GM19395 (cell line): ENCODE data around the gene SCP2.

Experiments used
- ATAC-seq: cut with Tn5 transposase; IDR thresholded peaks from one replicate; pipeline ENCODE4 v1.9.1; 2021; ENCODE audit warnings: mild to moderate bottlenecking, moderate library complexity; ENCODE audit not compliant: unreplicated experiment

The SCP2 gene

DNA sequence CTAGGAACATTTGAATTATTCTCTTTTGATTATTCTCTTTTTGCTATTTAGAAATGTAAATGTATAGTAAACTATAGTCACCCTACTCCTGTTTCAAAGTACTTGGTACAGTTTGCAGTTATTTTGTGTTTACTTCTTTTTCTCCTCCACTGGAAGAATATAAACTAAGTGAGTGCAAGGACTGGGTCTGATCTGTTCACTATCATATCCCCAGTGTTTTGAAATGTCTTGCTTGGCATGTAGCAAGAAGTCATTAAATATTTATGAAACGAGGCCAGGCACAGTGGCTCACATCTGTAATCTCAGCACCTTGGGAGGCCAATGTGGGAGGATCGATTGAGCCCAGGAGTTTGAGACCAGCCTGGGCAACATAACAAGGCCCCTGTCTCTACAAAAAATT lies 99.2 kb downstream of the SCP2 start:
- no peak for ATAC-seq

DNA sequence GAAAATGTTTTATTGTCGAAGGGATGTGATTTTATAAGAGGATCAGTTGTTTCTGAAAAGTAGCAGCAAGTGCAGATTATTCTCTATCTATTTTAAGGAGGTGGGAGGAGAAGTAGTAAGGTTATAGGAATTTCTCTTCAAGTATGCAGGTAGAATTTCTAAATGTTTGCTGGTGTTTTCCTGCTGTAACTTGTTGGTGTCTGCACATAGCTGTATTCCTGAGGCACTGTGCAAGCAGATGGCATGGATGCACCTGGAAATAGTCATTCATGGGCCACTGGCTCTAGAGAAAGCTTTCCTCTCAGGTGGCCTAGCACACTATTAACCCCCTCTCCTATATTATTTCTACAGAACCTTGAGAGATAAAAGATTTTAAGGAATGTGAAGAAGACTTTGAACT lies 104.7 kb downstream of the SCP2 start:
- no peak for ATAC-seq

DNA sequence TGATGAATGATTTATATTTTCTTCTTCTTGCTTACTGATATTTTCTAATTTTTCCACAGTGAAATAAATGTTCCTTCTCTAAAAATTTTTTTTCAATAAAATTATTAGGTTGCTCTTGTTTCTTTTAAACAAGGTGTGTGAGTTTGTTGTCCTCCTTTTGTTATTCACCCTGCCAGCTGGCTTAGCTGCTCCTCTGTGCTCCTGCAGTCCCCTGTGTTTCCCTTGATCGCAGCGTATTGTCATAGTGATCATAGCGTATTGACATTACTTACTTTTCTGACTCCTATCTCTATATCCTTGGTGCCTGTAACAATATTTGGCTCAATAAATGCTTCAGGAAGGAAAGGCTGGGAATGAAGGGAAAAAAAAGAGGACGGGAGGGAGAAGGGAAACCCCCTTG lies 110.1 kb downstream of the SCP2 start:
- no peak for ATAC-seq

DNA sequence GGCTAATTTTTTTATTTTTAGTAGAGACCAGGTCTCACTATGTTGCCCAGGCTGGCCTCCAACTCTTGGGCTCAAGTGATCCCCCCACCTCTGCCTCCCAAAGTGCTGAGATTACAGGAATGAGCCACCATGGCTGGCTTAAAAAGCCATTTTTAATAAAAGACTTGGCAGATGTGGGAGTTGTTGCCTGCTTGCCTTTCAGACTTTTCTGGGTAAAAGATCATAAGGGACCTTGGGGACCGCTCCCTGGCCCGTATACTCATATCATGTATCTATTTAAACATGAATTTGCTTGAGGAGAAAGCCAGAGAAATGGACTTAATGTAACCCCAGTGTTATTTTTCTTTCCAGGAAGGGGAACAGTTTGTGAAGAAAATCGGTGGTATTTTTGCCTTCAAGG lies 111.5 kb downstream of the SCP2 start:
- no peak for ATAC-seq

DNA sequence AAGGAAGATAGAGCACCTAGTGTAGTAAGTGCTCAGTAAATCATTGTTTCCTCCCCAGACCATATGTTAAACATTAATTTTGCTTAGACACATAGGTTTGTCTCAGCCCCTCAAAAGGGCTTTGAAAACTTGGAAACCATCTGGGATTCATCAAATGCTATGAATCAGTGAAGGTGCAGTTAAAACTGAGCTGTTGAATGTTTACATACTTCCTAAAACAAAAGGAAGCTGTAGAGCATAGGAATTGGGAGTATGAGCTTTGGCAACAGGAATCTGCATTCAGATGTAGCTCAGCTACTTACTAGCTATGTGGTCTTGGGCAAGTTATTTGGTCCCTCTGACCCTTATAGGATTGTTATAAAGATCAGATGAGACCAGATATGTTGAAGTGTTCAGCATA lies 116.2 kb downstream of the SCP2 start:
- no peak for ATAC-seq

DNA sequence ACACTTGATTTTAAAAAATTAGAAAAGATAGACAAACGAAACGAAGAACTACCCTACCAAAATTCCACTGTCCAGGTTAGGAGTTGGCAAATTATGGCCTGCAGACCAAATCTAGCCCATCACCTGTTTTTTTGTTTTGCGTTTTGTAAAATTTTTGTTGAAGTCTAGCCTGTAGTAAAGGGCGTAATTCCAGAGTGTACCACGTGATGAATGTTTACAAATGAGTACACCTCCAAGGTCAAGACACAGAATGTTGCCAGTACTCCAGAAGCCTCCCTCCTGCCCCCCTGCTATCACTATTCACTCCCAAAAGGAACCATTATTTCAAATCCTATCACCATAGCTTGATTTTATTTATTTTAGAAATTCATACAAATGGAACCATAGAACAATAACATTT lies 117.8 kb downstream of the SCP2 start:
- no peak for ATAC-seq

DNA sequence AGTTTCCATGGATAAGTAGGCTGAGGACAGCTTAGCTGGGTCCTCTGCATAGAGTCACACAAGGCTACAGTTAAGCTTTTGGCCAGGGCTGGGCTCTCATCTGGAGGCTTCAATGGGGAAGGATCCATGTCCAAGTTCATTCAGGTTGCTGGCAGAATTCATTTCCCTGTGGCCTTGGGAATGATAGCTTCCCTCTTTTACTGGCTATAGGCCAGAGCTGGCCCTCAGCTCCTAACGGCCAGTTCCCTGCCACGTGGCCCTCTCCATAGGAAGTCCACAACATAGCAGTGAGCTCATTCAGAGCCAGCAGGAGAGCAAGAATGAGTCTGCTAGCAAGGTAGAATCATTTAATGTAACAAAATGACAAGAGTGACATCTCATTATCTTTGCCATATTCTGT lies 119.9 kb downstream of the SCP2 start:
- no peak for ATAC-seq

DNA sequence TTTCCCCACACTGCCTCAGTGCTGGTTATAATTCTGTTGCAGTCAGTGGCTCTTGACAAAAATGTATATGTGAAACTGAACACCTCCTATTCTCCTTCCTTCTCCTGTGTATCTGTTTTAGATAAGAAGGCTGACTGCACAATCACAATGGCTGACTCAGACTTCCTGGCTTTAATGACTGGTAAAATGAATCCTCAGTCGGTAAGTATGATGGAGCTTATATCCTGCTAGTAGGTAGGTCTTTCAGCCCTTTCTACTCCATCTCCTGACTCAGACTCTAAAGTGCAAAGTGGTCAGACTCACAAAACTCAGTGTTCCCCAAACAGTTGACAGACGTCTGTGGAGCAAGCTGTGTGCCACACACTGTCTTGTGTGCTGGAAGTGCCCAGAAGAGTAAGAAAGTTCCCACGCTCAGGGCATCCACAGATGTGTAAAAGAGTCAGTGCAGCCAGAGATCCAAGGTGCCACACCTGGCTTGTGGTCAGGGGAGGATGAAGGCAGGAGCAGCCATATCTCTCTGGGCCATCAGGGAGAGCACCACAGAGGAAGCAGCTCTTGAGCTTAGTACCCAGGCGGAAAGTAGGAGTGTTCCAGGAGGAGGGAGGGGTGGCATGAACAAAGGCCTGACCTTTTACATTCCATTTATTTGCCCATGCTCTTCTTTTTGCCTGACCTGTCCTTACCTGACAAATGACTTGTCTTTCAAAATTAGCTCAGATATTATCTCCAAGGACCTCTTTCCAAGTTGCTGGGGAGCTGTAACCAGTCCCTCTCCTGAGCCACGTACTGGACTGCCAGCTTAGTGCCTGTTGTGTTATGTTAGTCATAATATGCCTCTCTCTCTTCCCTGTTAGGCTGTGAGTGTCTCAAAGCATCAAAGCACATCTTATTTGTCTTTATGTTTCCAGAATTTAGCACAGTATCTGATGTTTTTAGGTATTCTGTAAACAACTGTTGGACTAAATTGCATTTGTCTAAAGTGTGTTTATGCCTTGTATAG lies 121.0 kb downstream of the SCP2 start:
- no peak for ATAC-seq

DNA sequence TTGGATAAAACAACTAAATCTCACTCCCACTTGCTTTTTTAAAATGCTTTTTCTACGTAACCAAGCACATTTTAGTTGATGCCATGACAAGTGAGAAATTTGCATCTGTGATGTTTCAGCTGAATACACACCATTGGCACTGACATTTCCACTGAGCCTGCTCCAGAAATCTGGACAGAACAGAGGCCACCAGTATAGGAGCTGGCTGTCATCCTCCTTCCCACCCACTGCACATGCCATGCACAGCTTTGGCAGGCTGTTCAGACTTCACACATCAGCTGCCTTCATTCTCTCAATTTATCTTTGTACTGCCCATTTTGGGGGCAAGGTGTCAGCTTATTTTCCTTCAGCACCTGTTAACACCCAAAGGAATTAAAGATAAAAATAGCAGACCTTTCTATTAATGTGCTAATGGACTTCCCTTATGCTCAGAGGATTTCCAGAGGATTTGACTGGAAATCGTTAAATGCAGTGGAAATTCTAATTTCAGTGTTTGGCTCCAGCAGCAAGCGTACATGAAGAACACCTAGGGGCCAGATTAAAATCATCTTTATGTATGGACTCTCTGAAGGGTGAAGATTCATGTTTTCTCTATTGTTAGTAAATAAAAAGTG lies 122.0 kb downstream of the SCP2 start:
- ATAC-seq = no peak

DNA sequence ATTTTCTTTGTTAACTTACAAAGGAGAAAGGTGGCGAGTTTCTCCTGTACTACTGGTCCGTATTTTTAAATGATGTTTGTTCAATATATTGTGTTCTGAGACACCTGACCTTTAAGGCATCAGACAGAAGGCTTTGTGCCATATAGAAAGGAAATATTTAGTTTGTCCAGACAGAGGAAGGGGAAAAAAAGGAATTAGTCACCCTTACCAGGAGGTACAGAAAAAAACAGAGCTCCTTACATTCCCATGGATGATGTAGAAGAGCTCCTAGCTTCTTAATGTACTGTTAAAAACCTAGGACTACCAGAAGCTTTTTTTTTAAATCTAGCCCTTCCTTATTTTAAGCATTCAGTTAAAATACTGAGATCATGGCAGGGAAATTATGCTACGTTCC lies 122.5 kb downstream of the SCP2 start:
- no peak for ATAC-seq

DNA sequence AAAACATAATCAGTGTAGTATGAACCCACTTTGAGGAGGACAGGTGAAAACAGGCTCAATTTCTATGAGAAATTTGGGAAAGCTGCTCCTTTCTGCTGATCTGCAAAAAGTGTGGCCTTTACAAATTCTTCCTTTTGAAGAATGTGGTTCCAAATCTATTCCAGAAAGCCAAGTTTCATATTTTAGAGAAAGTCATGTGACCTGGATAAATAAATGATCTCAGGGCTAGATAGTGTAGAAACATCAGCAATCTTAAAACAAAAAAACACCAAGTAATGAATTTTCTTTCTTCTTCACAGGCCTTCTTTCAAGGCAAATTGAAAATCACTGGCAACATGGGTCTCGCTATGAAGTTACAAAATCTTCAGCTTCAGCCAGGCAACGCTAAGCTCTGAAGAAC lies 123.2 kb downstream of the SCP2 start:
- ATAC-seq = no peak

DNA sequence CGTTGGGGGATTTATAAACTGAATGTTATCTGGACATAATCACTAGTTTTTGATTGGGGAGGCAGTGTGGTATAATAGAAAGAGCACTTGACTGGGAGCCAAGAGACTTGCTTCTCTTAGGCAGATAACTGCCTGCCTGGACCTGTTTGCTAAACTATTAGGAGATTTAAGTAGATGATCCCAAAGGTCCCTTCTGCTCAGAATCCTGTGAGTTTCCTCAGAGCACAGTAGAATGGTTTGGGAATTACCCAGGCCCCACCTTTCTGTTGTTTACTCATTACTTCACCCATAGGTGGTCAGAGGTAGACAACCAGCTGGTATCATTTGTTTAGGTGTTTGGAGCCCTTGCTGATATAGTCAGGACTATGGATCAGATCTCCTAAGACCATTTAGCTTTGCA lies 124.6 kb downstream of the SCP2 start:
- ATAC-seq = no peak

DNA sequence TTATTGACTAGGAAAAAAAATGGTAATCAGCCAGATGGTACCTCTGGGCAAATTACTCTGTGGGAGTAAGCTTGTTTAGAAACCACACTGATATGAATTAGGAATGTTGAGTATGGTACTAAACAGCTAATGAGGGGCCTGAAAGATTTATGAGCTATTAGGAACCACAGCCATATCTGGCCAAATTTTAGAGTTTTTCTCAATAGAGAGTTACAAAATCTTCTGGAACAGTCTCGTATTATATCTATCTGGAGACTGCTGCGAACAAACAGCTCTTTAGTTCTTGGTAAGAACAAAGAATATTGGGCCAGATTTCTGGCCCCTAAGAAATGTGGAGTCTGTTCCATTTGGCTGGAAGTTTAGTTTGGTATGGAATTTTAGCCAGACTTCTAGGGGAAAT lies 130.1 kb downstream of the SCP2 start:
- no peak for ATAC-seq

DNA sequence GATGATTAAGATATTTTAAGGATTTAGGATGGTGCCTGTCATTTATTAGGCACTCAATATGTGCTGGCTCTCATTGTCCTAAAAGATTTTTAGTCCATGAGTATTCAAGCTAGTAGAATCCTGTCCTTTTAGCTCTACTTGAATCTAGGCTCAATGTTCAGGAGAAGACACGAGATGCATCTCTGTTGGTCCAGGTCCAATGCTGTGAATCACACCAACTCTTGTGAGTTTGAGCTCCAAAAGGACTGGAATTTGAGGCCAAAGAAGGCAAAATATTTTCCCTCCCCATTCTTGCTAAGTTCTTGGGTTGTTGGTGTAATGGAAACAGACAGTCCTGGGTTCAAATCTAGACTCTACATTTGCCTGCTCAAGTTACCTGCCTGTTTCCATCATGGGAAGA lies 133.5 kb downstream of the SCP2 start:
- no peak for ATAC-seq

DNA sequence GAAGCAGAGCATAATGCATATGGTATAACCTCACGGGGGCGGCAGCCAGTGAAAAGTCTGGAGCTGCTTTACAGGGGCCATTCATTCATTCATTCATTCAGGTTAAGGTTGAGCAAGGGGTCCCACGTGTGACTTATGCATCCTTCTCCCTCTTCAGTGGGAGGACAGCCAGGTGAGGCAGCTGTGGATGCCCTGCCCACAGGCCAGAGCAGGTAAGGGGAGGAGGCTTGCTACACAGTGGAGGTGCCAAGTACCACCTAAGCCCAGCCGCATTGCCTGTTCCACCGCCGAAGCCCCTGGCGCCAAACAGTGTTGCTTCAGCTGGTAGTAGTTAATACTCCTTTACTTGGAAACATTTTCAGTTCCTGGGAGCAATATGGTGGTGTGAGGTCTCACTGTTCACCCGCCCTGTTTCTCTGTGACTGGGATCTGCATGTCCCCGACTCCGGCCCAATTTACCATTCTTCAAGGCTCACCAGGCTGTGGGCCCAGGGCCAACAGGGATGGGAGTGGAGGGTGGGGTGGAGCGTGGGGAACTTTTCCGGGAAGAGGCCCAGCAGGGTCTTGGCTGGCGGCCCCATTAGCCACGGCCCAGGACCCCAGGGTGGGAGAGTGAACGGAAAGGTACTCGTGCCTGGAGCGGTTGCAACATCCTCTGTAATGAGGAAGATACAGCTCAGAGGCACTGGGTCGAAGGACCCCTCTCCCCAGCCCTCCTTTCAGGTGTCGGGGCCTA lies 134.2 kb downstream of the SCP2 start:
- no peak for ATAC-seq

DNA sequence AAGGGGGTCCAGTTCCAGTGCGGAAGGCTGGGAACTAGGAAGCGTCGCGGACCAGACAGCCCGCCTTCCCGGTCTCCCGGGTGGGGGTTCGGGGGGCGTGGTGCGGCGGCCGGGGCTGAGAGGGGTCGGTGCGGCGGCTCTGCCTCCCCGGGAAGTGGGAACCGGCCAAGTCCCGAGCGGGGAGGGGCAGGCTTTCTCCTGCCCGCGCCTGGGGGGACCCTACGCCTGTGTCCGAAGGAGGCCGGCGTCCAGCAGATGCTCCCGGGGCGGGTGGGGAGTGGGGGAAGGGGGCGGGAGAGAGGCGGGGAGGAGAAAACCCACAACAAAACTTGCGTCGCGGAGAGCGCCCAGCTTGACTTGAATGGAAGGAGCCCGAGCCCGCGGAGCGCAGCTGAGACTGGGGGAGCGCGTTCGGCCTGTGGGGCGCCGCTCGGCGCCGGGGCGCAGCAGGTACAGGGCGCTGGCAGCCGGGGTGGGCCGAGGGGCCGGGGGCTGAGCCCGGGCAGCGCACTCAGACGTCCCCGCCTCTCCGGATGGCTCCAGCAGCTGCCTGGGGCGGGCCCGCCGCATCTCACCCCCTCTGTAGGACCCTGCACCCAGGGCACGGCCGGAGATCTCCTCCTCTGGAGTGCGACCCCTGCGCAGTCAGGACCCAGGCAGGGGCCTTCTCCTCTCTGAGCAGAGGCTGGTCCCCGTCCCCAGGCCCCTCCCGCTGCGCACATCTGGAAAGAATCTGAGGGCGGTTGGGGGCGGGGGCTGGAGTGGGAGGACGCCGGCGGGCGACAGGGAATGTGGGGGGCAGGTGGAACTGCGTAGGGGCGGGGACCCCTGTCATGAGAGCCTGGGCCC lies 135.0 kb downstream of the SCP2 start, which contains the start of gene PODN:
Gene PODN (plus strand): TSS at position 355 of the 849 bp plus-strand sequence. CDS start 7,643 bp downstream, outside the sequence.
- no peak for ATAC-seq

DNA sequence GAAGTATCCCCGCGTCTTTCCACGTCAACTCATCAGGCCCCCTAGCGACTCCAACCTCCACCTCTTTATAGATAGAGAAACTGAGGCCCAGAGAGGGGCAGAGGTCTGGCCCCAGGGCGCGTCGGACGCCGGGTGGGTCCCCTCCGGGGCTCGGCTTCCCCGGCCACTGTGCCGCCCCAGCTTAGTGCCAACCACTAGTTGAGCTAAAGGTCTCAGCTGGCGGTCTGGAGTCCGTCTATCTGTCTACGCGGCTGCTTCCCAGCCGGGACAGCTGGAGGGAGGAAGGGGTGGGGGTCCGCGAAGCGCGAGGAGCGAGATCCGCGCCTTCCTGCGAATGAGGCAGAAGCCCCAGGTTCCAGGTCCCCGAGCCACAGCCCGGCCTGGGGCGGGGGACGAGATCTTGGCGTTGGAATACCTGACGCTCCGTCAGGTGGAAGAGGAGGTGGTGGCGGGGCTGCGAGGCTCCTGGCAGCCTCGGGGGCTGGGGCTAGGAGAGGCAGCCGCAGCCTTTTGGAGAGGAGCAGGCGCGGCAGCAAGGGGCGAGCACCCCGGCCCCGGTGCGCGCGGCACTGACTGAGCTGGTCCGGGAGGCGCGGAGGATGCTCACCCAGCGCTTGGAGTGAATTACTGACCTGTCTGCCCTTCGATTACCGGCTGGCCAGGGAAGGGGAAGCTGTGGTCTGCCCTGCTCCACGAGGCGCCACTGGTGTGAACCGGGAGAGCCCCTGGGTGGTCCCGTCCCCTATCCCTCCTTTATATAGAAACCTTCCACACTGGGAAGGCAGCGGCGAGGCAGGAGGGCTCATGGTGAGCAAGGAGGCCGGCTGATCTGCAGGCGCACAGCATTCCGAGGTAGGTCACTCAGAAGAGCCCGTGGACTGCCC lies 135.9 kb downstream of the SCP2 start:
- ATAC-seq = no peak

DNA sequence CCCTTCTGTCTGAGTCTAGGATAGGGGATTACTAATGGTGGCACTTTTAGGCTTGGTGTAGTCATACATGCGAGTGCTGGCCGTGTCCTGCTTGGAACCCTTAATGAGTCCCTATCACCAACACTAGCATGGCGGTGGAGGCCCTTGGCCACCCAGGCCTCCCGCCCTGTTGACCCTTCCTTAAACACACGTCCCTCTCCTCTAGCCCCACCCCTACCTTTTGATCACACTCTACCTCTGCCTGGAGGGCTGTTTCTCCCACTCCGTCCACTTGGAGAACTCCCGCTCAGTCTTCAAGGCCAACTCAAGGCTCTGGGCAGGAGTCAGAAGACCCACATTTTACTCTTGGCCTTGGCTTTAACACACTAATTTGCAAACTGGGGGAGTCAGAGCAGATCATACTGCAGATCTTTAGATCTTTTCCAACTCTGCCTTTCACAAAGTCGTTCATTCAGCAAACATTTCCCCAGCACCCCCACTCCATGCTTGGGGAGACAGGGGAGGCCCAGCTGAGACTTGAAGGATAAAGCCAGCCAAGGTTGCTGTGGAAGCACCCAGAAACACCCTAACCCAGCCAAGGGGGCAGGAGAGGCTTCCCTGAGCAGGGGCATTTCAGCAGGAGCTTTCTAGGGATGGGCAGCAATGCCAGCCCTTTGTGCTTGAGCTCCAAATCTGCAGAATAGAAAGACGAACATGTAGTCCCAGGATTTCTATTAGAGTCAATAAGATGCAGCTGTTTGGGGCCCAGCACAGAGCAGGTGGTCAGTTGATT lies 136.9 kb downstream of the SCP2 start:
- no peak for ATAC-seq

DNA sequence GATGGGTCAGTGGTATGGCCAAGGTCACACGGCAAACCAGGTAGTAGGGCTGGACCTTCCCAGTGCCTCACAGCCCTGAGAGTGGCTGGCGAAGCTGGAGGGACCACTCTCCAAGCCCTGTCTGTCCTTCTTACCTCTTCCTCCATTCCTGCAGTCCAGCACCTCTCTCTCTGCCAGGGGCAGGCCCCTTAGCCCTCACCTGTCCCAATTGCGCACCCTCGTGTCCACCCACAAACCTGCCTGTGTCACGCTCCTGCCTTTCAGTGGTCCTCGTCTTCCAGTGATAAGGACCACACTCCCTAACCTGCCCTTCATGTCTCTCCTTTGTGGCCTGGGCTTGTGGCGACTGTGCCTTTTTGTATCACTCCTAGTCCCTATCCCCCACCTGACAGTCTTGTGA lies 138.3 kb downstream of the SCP2 start:
- no peak for ATAC-seq
